SK-N-MC (cell line): Measurements from ENCODE around the gene TLE7.

Experiments used
- EZH2 ChIP-seq: fragments of 200-600 bp; sonication (generic); IDR thresholded peaks from one replicate; pipeline ENCODE4 v1.6.1; 2017; ENCODE audit warnings: antibody characterized with exemption
- FOXP2 ChIP-seq: optimal IDR thresholded peaks from 2 replicates; pipeline ENCODE3; 2011; ENCODE audit warnings: mild to moderate bottlenecking, moderate library complexity; ENCODE audit not compliant: insufficient read depth; ENCODE audit errors: extremely low read length, control extremely low read depth
- POLR2AphosphoS5 ChIP-seq: IDR thresholded peaks from 2 replicates; pipeline ENCODE4 v1.6.1; 2012; ENCODE audit warnings: mild to moderate bottlenecking, low read depth, low read length, borderline replicate concordance

GRCh38 chr16:71383054-71383773 is 58.6 kb downstream of the TLE7 start:
- TF ChIP-seq EZH2 (no peak), POLR2AphosphoS5 (no peak), FOXP2 (no peak)
